ENCODE measurements around the gene CLEC1A.

GRCh38 chr12:10048526-10048925, 50.3 kb downstream of the CLEC1A start:
- TF ChIP-seq, protein P1, sequence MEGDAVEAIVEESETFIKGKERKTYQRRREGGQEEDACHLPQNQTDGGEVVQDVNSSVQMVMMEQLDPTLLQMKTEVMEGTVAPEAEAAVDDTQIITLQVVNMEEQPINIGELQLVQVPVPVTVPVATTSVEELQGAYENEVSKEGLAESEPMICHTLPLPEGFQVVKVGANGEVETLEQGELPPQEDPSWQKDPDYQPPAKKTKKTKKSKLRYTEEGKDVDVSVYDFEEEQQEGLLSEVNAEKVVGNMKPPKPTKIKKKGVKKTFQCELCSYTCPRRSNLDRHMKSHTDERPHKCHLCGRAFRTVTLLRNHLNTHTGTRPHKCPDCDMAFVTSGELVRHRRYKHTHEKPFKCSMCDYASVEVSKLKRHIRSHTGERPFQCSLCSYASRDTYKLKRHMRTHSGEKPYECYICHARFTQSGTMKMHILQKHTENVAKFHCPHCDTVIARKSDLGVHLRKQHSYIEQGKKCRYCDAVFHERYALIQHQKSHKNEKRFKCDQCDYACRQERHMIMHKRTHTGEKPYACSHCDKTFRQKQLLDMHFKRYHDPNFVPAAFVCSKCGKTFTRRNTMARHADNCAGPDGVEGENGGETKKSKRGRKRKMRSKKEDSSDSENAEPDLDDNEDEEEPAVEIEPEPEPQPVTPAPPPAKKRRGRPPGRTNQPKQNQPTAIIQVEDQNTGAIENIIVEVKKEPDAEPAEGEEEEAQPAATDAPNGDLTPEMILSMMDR (IDR thresholded peaks at IDR 0.05; ENCODE audit: poor library complexity) = no peak
- TF ChIP-seq EZH2 (IDR thresholded peaks at IDR 0.05; ENCODE audit: borderline replicate concordance) = no peak
- no peak for TF ChIP-seq EZH2phosphoT487 (IDR thresholded peaks at IDR 0.05; ENCODE audit: low read depth, severe bottlenecking, unreplicated experiment)
